Gastrocnemius medialis (tissue), 4 donors: Measurements from ENCODE around the gene ABCC3. TPM values are rescaled to one million over a fixed set of nuclear protein-coding genes. Genes with fewer than 3 reads are reported as not detected.

Source experiments
- ATAC-seq, 2 donors: fragments of 150-250 bp; one replicate each; pipeline ENCODE4 v1.9.1; 2016
- DNase-seq, 2 donors: peaks; one replicate each; pipeline ENCODE4 v3.0.0-alpha.2; 2019
- H3K27ac ChIP-seq, 4 donors: fragments of 200-600 bp; sonication (generic); 1 replicate in 1 of 4; 2 replicates in 3 of 4; pipeline ENCODE4 v1.5.1; 2016 to 2018; ENCODE audit warnings: mild to moderate bottlenecking in 2 of 4, moderate library complexity in 1 of 4
- H3K27me3 ChIP-seq, 3 donors: fragments of 200-600 bp; sonication (generic) in 2 of 3; 1 replicate in 1 of 3; 2 replicates in 2 of 3; pipeline versions ENCODE4 v1.5.1 to v1.6.0; 2016 to 2019; ENCODE audit warnings: mild to moderate bottlenecking in 1 of 3, moderate library complexity in 1 of 3
- H3K36me3 ChIP-seq, 2 donors: fragments of 200-600 bp; sonication (generic) in 1 of 2; one replicate each; pipeline ENCODE4 v1.5.1; 2017 to 2018
- H3K4me1 ChIP-seq, 2 donors: fragments of 200-600 bp; sonication (generic) in 1 of 2; one replicate each; pipeline ENCODE4 v1.5.1; 2016 to 2017; ENCODE audit warnings: mild to moderate bottlenecking in 2 of 2
- H3K4me3 ChIP-seq, 4 donors: fragments of 200-600 bp; sonication (generic) in 3 of 4; 1 replicate in 1 of 4; 2 replicates in 3 of 4; pipeline ENCODE4 v1.5.1; 2016 to 2019; ENCODE audit warnings: mild to moderate bottlenecking in 2 of 4
- H3K9me3 ChIP-seq, 3 donors: fragments of 200-600 bp; sonication (generic) in 2 of 3; 1 replicate in 1 of 3; 2 replicates in 2 of 3; pipeline ENCODE4 v1.5.1; 2016 to 2019
- POLR2A ChIP-seq, 2 donors: fragments of 450-650 bp; IDR thresholded peaks; one replicate each; pipeline ENCODE4 v1.6.1; 2017; ENCODE audit warnings: antibody characterized with exemption in 2 of 2, mild to moderate bottlenecking in 2 of 2, moderate library complexity in 2 of 2
- in situ Hi-C, 4 donors: fragments of 200-750 bp; cut with MboI; loops; one replicate each; pipeline versions ENCODE4 v1.15.0 to v1.8.0; 2017; ENCODE audit warnings: low sequenced_read_pairs in 4 of 4
- intact Hi-C: fragments of 100-400 bp; cut with DNase I; formaldehyde crosslinking; loops from one replicate; pipeline ENCODE4 v1.15.1; 2023; ENCODE audit warnings: low total_unique reads
- total RNA-seq, 4 donors: library from RNA; depleted of rRNA; stranded (reverse); fragments of >200 nt; gene quantifications; one replicate each; pipeline versions ENCODE4 v1.1.0 to v1.2.3, GENCODE V29; 2016
- TF ChIP-seq, protein P1 (sequence below), 5 experiments: fragments of 450-650 bp in 3 of 5; fragments of 200-600 bp in 2 of 5; sonication (generic) in 2 of 5; IDR thresholded peaks in 4 of 5; conservative IDR thresholded peaks in 1 of 5; 1 replicate in 4 of 5; 2 replicates in 1 of 5; pipeline ENCODE4 v1.5.1; 2016 to 2019; ENCODE audit warnings: antibody characterized with exemption in 5 of 5, mild to moderate bottlenecking in 3 of 5, moderate library complexity in 3 of 5

Gene ABCC3
- total RNA-seq, 4 donors from 2014 or later, result 0.51 to 1.3 (median 0.76) TPM

DNA sequence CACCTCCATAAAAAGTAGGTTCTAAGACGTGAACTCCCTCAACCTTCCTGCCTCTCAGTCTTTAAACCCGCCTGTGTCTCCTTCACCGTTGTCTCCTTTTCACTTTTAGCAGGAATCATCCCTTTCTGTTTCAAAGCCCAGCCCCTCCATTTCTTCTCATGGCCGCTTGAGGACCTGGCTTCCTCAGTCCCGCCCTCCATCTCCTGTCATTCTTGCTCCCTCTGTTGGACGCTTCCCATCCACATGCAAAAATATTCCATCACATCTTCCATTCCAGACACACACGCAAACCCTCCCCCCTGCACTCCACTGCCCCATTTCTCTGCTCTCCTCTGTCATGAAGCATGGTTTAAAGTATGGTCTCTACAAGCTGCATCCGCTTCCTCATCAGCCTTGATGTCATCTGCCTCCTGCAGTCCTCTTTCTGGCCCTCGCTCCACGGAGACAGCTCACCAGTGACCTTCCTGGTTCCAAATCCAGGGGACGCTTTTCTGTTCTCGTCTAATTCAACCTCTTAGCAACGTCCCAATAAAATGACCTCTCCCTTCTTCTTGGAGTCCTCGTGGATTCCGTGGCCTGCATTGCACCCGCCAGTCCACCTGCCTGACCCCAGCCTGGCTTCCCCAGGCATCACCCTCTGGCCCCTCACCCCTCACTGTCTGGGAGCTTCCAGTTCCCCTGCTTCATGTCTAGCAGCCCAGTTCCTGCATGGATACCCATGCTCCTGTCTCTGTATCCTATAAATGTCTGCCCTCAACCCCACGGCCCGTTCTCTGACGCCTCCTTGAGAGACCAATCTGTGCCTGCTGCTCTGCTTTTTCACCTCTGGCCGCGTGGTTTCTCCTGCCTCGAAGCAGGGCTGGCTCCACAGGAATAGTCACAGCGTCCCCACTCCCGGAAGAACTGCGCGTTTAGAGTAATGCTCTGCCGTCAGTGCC, 46.9 kb downstream of the ABCC3 start:
- H3K27me3 ChIP-seq, result no peaks in the 10 kb centered on the region
- H3K9me3 ChIP-seq, result no peaks in the 10 kb centered on the region
- DNase-seq, result no peak
- no peak overlapping the region for H3K4me3 ChIP-seq
- no peaks in the 10 kb centered on the region for H3K36me3 ChIP-seq
- no peak overlapping the region for H3K27ac ChIP-seq
- TF ChIP-seq POLR2A (IDR thresholded peaks at IDR 0.05), result no peak
- TF ChIP-seq, protein P1, sequence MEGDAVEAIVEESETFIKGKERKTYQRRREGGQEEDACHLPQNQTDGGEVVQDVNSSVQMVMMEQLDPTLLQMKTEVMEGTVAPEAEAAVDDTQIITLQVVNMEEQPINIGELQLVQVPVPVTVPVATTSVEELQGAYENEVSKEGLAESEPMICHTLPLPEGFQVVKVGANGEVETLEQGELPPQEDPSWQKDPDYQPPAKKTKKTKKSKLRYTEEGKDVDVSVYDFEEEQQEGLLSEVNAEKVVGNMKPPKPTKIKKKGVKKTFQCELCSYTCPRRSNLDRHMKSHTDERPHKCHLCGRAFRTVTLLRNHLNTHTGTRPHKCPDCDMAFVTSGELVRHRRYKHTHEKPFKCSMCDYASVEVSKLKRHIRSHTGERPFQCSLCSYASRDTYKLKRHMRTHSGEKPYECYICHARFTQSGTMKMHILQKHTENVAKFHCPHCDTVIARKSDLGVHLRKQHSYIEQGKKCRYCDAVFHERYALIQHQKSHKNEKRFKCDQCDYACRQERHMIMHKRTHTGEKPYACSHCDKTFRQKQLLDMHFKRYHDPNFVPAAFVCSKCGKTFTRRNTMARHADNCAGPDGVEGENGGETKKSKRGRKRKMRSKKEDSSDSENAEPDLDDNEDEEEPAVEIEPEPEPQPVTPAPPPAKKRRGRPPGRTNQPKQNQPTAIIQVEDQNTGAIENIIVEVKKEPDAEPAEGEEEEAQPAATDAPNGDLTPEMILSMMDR (IDR thresholded peaks at IDR 0.05 in 4 of 5, conservative IDR thresholded peaks at IDR 0.05 in 1 of 5), result peak in 3 of 5 experiments; percentile 20 to 33 (median 29)
- H3K4me1 ChIP-seq, result peaks cover 5 to 8% of the 10 kb centered on the region in 2 donors
- in situ Hi-C loops (no loop called here), intact Hi-C loops (no loop called here)
- no peak for ATAC-seq

DNA sequence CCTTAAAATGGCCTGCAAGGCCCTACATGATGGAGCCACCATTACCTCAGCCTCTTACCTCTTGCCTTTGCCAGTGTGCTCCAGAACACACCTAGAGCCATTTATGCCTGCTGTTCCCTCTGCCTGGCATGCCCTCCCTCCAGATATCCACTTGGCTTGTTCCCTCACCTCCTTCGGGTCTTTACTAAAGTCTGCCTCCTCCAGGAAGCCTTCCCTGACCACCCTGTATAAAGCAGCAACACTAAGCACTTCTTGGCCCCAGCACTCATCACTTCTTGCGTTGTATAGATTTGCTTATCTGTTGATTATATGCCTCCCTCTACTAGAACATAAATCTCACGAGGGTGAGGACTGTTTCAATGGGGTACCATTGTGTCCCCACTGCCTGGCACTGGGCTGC, 47.8 kb downstream of the ABCC3 start:
- TF ChIP-seq, protein P1 (IDR thresholded peaks at IDR 0.05 in 4 of 5, conservative IDR thresholded peaks at IDR 0.05 in 1 of 5), result no peak
- TF ChIP-seq POLR2A (IDR thresholded peaks at IDR 0.05), result no peak
- no peaks in the 10 kb centered on the region for H3K27me3 ChIP-seq
- in situ Hi-C loops (no loop called here), intact Hi-C loops (no loop called here)
- DNase-seq, result no peak
- H3K4me1 ChIP-seq, result peaks cover 11 to 17% of the 10 kb centered on the region in 2 donors
- H3K4me3 ChIP-seq, result no peak overlapping the region
- no peaks in the 10 kb centered on the region for H3K36me3 ChIP-seq
- no peak for ATAC-seq
- H3K9me3 ChIP-seq, result no peaks in the 10 kb centered on the region
- no peak overlapping the region for H3K27ac ChIP-seq

DNA sequence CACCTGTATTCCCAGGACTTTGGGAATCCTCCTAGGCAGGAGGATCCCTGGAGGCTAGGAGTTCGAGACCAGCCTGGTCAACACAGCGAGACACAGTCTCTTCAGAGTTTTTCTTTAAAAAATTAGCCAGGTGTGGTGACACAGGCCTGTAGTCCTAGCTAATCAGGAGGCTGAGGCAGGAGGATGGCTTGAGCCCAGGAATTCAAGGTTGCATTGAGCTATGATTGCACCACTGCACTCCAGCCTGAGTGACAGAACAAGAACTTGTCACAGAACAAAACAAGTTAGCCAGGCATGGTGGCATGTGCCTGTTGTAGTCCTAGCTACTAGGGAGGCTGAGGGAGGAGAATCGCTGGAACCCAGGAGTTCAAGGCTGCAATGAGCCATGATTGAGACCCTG, 48.3 kb downstream of the ABCC3 start:
- H3K4me1 ChIP-seq, result peaks cover 11 to 20% of the 10 kb centered on the region in 2 donors
- in situ Hi-C loops, result no loop called here

DNA sequence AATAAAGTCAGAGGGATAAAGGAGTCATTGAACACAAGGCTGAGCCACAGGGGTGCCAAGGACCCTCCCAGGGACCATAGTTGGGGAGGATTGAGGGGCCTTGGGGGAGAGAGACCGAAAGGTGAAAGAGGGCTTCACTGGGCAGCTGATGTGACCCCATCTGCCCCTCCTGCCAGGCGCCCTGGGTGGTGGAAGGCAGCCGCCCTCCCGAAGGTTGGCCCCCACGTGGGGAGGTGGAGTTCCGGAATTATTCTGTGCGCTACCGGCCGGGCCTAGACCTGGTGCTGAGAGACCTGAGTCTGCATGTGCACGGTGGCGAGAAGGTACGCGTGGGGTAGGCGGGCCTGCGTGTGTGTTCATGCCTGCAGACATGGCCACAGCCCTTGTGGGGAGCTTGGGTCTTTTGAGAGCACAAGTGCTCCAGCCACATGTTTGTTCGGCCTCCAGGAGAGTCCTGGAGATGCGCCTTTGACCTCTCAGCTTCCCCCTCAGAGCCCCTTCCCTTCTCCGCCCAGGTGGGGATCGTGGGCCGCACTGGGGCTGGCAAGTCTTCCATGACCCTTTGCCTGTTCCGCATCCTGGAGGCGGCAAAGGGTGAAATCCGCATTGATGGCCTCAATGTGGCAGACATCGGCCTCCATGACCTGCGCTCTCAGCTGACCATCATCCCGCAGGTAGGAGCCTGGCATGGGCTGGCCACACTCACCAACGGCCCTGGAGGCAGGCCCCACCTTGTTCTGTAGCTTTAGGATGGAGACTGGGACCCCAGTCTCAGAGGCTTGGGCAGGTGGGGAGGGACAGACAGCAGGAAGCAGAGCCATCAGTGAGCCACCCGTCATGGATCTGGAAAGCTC, 49.0 kb downstream of the ABCC3 start:
- in situ Hi-C loops, result no loop called here
- ATAC-seq (no peak), DNase-seq (no peak)
- TF ChIP-seq, protein P1 (IDR thresholded peaks at IDR 0.05 in 4 of 5, conservative IDR thresholded peaks at IDR 0.05 in 1 of 5), result no peak
- no peak for TF ChIP-seq POLR2A (IDR thresholded peaks at IDR 0.05)
- Histone ChIP-seq H3K27ac (no peak overlapping the region), H3K36me3 (no peaks in the 10 kb centered on the region), H3K27me3 (no peaks in the 10 kb centered on the region), H3K9me3 (no peaks in the 10 kb centered on the region), H3K4me3 (no peak overlapping the region), H3K4me1 (peaks cover 11 to 20% of the 10 kb centered on the region in 2 donors)
- intact Hi-C loops, result no loop called here

More for the DNA sequence above, 48.3 kb downstream of the ABCC3 start:
- DNase-seq (no peak), ATAC-seq (no peak)
- Histone ChIP-seq H3K9me3 (no peaks in the 10 kb centered on the region), H3K27ac (no peak overlapping the region), H3K27me3 (no peaks in the 10 kb centered on the region), H3K36me3 (no peaks in the 10 kb centered on the region), H3K4me3 (no peak overlapping the region)
- intact Hi-C loops, result no loop called here
- TF ChIP-seq POLR2A (IDR thresholded peaks at IDR 0.05), result no peak
- TF ChIP-seq, protein P1 (IDR thresholded peaks at IDR 0.05 in 4 of 5, conservative IDR thresholded peaks at IDR 0.05 in 1 of 5), result no peak
